ENCODE results near the gene SSC5D. TPM values are rescaled to one million over a fixed set of nuclear protein-coding genes. Genes with fewer than 3 reads are reported as not detected.

Gene SSC5D
- total and polyA plus RNA-seq, 9 of the 15 experiments (the other 6 are each of a cell fraction or from before 2014, with no cell fraction given): 0.04 to 0.71 (median 0.14) TPM; not detected in 2

GRCh38 chr19:55544776-55545439, 56.7 kb downstream of the SSC5D start (continued):
- TF ChIP-seq GATAD2B (IDR thresholded peaks at IDR 0.05; ENCODE audit: borderline replicate concordance): 0 out of 2 replicates have a peak, but pooled peaks have one; percentile 68
- TF ChIP-seq POLR2G (IDR thresholded peaks at IDR 0.05; ENCODE audit: low read depth, low read length): peak; percentile 57; the same call in 1 of the 2 replicates
- no peak for TF ChIP-seq KDM4B (IDR thresholded peaks at IDR 0.05; ENCODE audit: borderline replicate concordance in 2 of 2, low read depth in 1 of 2)
- TF ChIP-seq NR2C2 (CRISPR knock-in tag; IDR thresholded peaks at IDR 0.05): peak; percentile 65; the same call in 1 of the 2 replicates
- peak; percentile 94 for TF ChIP-seq NR2C2 (tag; IDR thresholded peaks at IDR 0.05)
- TF ChIP-seq PHB (CRISPR knock-in tag; IDR thresholded peaks at IDR 0.05): no peak
- no peak for TF ChIP-seq SREBF1 (IDR thresholded peaks at IDR 0.05; ENCODE audit: borderline replicate concordance, low read depth, low read length)
- no peak for TF ChIP-seq ZNF324 (CRISPR knock-in tag; IDR thresholded peaks at IDR 0.05)
- TF ChIP-seq XRCC3 (IDR thresholded peaks at IDR 0.05): no peak
- TF ChIP-seq TAF7 (tag; IDR thresholded peaks at IDR 0.05): no peak
- TF ChIP-seq PPARD (CRISPR knock-in tag; IDR thresholded peaks at IDR 0.05): no peak
- TF ChIP-seq FOSL1 (tag; conservative IDR thresholded peaks at IDR 0.05): peak; percentile 100
- TF ChIP-seq, protein P1, sequence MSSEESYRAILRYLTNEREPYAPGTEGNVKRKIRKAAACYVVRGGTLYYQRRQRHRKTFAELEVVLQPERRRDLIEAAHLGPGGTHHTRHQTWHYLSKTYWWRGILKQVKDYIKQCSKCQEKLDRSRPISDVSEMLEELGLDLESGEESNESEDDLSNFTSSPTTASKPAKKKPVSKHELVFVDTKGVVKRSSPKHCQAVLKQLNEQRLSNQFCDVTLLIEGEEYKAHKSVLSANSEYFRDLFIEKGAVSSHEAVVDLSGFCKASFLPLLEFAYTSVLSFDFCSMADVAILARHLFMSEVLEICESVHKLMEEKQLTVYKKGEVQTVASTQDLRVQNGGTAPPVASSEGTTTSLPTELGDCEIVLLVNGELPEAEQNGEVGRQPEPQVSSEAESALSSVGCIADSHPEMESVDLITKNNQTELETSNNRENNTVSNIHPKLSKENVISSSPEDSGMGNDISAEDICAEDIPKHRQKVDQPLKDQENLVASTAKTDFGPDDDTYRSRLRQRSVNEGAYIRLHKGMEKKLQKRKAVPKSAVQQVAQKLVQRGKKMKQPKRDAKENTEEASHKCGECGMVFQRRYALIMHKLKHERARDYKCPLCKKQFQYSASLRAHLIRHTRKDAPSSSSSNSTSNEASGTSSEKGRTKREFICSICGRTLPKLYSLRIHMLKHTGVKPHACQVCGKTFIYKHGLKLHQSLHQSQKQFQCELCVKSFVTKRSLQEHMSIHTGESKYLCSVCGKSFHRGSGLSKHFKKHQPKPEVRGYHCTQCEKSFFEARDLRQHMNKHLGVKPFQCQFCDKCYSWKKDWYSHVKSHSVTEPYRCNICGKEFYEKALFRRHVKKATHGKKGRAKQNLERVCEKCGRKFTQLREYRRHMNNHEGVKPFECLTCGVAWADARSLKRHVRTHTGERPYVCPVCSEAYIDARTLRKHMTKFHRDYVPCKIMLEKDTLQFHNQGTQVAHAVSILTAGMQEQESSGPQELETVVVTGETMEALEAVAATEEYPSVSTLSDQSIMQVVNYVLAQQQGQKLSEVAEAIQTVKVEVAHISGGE (CRISPR knock-in tag; IDR thresholded peaks at IDR 0.05): 0 out of 6 replicates have a peak, but pooled peaks of 1 of the 3 experiments have one; percentile 32
- no peak for TF ChIP-seq BACH1 (tag; IDR thresholded peaks at IDR 0.05)
- TF ChIP-seq NR2F6 (CRISPR knock-in tag; IDR thresholded peaks at IDR 0.05): no peak
- 0 out of 4 replicates have a peak, but pooled peaks of 1 of the 2 experiments have one; percentile 25 for TF ChIP-seq FOXA3 (CRISPR knock-in tag; conservative IDR thresholded peaks at IDR 0.05 in 1 of 2, IDR thresholded peaks at IDR 0.05 in 1 of 2)
- TF ChIP-seq ZNF133 (CRISPR knock-in tag; IDR thresholded peaks at IDR 0.05): no peak
- TF ChIP-seq HMGXB4 (CRISPR knock-in tag; IDR thresholded peaks at IDR 0.05): no peak
- peak; percentile 61 to 75; a peak in 3 of 4 replicates for TF ChIP-seq MAZ (CRISPR knock-in tag; conservative IDR thresholded peaks at IDR 0.05 in 1 of 2, IDR thresholded peaks at IDR 0.05 in 1 of 2)
- TF ChIP-seq, protein P2, sequence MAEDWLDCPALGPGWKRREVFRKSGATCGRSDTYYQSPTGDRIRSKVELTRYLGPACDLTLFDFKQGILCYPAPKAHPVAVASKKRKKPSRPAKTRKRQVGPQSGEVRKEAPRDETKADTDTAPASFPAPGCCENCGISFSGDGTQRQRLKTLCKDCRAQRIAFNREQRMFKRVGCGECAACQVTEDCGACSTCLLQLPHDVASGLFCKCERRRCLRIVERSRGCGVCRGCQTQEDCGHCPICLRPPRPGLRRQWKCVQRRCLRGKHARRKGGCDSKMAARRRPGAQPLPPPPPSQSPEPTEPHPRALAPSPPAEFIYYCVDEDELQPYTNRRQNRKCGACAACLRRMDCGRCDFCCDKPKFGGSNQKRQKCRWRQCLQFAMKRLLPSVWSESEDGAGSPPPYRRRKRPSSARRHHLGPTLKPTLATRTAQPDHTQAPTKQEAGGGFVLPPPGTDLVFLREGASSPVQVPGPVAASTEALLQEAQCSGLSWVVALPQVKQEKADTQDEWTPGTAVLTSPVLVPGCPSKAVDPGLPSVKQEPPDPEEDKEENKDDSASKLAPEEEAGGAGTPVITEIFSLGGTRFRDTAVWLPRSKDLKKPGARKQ (CRISPR knock-in tag; IDR thresholded peaks at IDR 0.05): no peak
- TF ChIP-seq BRD4 (IDR thresholded peaks at IDR 0.05): 0 out of 2 replicates have a peak, but pooled peaks have one; percentile 48
